SK-N-SH (cell line): Measurements from ENCODE around the gene TNFRSF19.

ENCODE experiments used
- CTCF ChIP-seq: fragments of 200-600 bp; sonication (generic); IDR thresholded peaks from 2 replicates; pipeline ENCODE4 v1.6.1; 2017; ENCODE audit warnings: antibody characterized with exemption, mild to moderate bottlenecking, moderate library complexity
- POLR2AphosphoS5 ChIP-seq: IDR thresholded peaks from 2 replicates; pipeline ENCODE4 v1.6.1; 2012; ENCODE audit warnings: low read depth, low read length
- USF1 ChIP-seq: IDR thresholded peaks from 2 replicates; pipeline ENCODE4 v1.4.0; 2012; ENCODE audit warnings: low read depth, borderline replicate concordance
- YY1 ChIP-seq: IDR thresholded peaks from 2 replicates; pipeline ENCODE4 v1.4.0; 2012; ENCODE audit warnings: low read depth, mild to moderate bottlenecking

GRCh38 chr13:23554000-23554399 lies 16.2 kb upstream of the TNFRSF19 start:
- TF ChIP-seq POLR2AphosphoS5 (no peak), USF1 (no peak), CTCF (no peak), YY1 (no peak)
